Activated CD4-positive, alpha-beta T cell treated with anti-CD3 and anti-CD28 coated beads, Interleukin-2, amount 50 U/mL, for 4 hours (primary cell): ENCODE results near the gene GRID1.
A peak's percentile ranks its signal among the peaks of the same experiment; 100 is the strongest.

ENCODE experiments used
- DNase-seq, 2 experiments: peaks; one replicate each; pipeline ENCODE4 v3.0.0-alpha.2; 2020

The GRID1 gene

DNA sequence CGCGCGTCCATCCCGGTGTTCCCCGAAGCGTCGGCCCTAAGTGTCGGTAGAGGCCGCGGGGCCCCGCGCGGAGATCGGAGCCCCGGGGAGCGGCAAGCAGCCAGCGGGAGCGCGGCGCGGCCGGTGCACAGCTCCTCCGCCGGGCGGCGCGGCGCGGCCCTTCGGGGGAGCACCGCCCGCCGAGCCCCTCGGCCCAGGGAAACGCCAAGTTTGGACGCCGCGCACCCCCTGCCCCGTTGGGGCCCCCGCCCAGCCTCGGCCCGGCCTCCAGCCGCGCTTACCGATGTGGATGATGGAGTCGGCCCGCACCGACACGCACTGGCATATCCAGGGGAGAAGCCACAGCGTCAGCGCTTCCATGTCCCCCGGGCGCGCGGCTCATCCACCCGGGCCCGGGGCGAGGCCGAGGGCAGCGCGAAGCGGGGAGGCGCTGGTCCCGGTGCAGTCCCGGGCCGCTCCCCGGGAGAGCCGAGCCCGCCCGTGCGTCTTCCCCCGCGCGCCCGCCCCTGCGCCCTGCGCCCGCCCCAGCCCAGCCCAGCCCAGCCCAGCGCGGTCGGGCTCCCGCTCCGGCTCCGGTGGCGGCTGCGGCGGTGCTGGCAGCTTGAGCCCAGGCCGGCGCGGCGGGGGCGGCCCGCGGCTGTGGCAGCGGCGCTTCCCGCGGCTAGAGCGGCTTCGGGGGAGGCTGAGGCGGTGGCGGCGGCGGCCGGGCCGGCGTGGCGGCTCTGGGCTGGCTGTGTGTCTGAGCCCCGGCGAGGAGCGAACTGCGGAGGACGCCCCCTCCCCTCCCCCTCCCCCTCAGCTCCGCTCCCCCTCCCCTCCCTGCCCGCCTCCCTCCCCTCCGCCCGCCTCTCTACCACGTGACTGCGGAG lies at the start of gene GRID1:
Gene GRID1, minus strand, starts transcription at position 763 of the 869 bp plus-strand sequence.
- peak in 1 of 2 experiments; percentile 9 for DNase-seq

DNA sequence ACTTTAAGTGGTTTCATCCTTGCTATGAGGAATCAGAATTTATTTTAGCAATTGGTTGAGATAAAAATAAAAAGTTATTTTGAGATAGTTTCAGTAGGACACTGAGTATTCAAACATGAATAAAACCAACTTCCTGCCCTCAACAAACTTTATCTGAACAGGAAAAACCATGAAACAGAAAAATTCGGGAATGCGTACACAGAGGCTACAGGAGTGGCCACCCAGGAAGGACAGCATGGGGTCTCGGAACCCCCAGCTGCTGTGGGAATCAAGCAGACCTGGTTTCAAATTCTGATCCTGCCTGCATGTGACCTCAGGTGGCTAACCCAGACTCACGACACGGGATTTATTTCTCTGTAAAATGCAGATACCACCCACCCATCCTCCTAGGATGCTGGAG lies 49.0 kb upstream of the GRID1 start:
- DNase-seq, result no peak

DNA sequence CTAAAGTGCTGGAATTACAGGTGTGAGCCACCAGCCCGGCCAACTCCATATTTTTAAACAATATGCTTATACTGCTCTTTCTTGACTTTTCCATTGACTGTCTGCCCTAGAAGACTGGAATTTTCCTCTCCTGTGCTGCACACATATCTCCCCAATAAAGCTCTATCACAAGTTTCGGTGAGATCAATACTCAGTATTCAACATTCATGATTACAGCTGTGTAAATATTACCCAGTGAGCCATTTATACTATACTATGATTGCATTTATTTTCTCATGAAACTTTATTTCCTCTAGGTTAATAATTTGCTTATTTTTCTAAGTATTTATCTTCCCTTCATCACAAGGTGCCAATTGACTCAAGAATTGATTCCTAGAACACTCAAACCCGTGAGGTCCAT lies 48.5 kb upstream of the GRID1 start:
- no peak for DNase-seq

GRCh38 chr10:86413046-86413728 lies 46.6 kb upstream of the GRID1 start:
- DNase-seq, result no peak

DNA sequence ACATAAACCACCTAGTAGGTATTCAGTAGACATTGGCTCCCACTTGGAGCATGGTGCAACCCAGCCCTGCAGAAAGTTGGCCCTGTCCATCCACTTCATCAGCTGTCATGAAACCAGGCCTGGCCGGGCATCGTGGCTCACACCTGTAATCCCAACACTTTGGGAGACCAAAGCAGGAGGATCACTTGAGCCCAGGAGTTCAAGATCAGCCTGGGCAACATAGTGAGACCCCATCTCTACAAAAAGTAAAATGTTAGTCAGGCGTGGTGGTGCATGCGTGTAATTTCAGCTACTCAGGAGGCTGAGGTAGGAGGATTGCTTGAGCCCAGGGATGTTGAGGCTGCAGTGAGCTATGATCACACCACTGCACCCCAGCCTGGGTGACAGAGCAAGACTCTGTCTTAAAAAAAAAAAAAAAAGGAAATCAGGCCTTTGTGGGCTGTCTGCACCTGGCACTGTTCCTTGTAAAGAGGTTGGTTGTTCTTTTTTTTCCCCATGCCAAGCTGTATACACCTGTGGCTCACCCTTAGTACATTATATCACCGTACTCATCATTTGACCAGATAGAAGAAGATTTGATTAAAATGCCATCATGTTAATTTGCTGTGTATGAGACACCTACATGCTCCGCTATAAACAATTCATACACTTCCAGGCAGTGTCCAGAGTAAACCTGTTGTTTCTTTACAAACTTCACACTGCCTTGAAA lies 45.4 kb upstream of the GRID1 start:
- DNase-seq, result no peak

- peak in 1 of 2 experiments; percentile 33 for DNase-seq
Observed at GRCh38 chr10:86411281-86411841, 44.8 kb upstream of the GRID1 start.

DNA sequence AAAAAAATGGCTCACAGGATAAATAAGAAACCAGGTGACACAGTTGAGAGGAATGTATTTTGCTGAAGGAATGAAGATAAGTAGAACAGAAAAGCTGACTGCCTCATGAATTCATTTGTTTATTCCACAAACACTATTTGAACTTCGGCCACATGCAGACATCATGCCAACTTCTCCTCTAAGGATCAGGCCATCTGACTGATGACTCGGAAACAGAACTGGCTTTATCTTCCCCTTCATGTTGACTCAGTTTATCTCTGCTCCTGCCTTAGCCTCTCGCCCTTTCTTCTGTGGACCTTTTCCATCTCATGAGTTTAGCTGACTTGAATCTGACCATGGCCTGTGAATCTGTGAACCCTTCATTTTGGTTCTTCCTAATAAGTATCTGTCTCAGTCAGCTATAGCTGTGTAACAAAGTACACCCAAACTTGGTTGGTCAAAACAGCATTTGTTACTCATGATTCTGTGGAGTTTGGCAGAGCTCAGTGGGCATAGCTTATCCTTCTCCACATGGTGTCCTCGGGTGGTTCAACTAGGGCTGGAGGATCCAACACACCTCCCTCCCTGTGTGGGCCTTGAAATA lies 44.0 kb upstream of the GRID1 start:
- DNase-seq, result no peak

DNA sequence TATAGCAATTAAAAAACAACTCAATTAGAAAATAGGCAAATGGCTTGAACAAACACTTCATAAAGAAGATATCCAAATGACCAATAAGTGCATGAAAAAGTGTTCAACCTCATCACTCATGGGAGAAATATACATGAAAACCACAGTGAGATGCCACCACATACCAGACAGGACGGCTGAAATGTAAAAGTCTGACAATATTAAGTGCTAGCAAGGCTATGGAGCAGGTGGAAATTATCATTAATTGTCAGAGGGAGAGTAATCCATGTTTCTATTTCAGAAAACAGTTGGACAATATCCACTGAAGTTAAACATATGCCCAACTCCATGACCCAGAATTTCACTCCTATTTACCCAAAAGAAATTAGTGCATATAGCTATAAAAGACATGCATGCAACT lies 42.6 kb upstream of the GRID1 start:
- no peak for DNase-seq

DNA sequence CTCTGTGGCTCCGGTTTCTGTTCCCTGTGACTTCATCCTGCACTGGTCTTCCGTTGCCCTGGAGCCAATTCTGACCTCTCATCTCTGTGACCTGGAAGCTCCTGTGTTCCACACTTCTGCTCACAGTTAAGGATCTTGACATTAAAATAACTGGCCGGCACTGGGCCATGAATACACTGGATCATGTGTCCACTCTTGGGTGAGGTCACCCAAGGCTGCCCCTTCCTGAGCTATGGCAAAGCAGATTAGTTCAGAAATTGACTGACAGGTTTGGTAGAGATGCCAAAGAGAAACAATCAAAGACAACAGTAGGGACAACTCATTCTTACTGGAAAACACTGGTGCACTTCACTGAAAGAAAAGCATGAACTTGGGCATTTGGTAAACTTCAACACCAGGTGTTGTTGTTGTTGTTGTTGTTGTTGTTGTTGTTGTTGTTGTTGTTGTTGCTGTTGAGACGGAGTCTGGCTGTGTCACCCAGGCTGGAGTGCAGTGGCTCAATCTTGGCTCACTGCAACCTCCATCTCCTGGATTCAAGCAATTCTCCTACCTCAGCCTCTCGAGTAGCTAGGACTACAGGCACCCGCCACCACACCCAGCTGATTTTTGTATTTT lies 36.7 kb upstream of the GRID1 start:
- no peak for DNase-seq

DNA sequence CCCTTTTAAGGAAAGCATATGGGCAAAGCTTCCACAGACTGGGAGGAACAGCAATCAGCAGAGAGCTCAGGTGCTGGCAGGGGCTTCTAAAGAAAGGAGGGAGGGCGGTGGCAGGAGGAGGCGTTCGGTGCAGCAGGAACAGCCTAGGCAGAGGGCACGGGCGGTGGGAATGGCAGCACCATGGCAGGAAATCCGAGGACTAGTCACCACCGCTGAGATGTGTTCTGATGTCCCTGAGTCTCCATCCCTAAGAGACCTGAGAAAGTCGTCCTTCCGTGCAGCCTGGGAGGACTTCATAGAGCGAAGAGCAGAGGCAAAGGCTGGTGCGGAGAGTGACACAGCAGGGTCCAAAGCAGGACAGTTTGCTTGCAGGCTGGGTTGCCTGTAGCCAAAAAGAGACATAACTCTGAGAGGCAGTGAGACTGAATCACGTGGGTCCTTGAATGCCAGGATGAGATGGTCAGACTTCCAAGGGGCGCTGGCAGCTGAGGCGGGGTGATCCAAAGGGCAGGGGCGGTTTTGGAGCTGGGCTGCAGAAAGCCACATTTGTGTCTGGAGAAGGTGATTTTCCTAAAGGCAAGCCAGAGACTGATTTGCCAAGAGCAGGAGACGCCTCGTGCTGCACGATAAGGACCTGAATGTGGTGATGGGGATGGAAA lies 35.8 kb upstream of the GRID1 start:
- DNase-seq, result no peak

GRCh38 chr10:86401588-86402282 lies 35.1 kb upstream of the GRID1 start:
- peak; percentile 37 to 56 for DNase-seq

- DNase-seq, result peak; percentile 75 to 84
Observed at GRCh38 chr10:86400705-86401587, 34.4 kb upstream of the GRID1 start.

- DNase-seq, result peak; percentile 93 to 96
Observed at GRCh38 chr10:86399879-86400704, 33.5 kb upstream of the GRID1 start.

DNA sequence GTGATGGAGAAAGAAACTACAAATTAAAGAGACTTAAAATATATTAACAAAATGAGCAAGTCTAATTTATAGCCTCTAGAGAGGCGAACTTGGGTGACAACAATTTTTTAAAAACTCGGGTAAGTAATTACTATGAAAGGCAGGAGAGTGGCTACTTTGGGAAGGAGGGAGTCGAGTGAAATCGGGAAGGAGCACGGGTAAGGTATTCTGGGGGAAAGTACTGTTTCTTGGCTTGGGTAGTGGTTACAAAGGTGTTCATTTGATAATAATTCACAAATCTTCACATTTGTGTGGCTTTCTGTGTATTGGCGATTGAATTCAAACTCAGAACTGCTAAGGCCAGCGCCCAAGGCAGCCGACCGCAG lies 32.9 kb upstream of the GRID1 start:
- DNase-seq, result no peak

GRCh38 chr10:86397120-86397519 lies 30.5 kb upstream of the GRID1 start:
- no peak for DNase-seq

DNA sequence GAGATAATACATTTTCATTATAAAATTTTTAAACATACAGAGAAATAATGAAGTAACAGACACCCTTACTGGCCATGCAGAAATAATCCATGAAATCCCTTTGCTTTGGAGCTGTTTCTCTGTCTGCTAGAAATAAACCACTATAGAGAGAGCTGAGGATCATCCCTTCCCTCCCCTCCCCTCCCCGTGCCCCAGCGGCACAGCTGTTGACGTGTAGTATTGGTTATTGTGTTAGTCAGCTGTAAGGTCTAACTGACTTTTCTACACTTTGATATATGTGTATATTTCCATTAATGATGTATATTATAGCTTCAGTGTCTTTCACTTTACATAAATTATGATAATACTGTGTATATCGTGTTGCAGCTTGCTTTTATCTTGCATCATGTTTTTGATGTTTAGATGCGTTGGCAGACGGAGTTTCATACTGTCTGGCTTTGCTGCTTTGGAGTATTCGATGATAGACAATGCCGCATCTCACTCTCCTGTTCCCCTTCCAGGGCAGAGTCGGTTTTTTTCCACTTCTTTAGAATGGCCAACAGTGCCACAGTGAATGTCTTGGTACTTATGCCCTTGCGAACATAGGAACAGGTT lies 27.4 kb upstream of the GRID1 start:
- DNase-seq, result no peak

- DNase-seq, result no peak
Observed at GRCh38 chr10:86393362-86393761, 26.8 kb upstream of the GRID1 start.

DNA sequence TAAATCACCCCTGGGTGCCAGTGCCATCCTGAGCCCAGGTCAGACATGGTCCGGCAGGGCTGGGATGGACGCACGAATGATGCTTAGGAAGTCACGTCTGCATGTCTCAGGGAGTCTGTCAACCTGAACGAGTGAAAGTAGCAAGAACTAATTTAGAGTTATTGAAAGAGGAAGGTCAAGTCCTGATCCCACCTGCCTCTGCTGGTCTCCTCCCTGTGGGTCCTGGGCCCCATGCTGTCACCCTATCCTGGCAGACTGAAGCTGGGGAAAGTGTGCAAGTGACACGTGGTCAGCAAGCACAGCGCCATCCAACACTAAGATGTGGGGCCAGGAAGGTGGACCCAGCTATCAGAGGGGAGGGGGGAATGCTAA lies 26.1 kb upstream of the GRID1 start:
- DNase-seq, result no peak
